HepG2 (cell line): ENCODE results near the gene RAB15. TPM values are rescaled to one million over a fixed set of nuclear protein-coding genes. Genes with fewer than 3 reads are reported as not detected.

Source experiments
- ATAC-seq: fragments of 200-7000 bp; cut with Tn5 transposase; 3 replicates; pipeline ENCODE4 v1.9.1; 2020; ENCODE audit warnings: mild to moderate bottlenecking, moderate library complexity
- BruUV-seq: library from RNA; stranded (reverse); fragments of 400-500 nt; replicated peaks from 2 replicates; lab custom pipeline; 2021; lab: Mats Ljungman, UMichigan
- CTCF ChIA-PET: fragments of 300-600 bp; formaldehyde crosslinking; extraction: SDS; loops from one replicate; lab custom pipeline; 2021; ENCODE audit warnings: low total read pairs, inconsistent platforms, low intra/inter-chr PET ratio; lab: Yijun Ruan, JAX
- POLR2A ChIA-PET: fragments of 350-600 bp; sonication (Branson Sonifier 250); formaldehyde crosslinking; loops from one replicate; lab custom pipeline; 2020; ENCODE audit warnings: antibody characterized with exemption, inconsistent platforms; lab: Yijun Ruan, JAX
- DNase-seq: peaks from one replicate; pipeline ENCODE4 v3.0.0-alpha.2; 2015; ENCODE audit warnings: low spot score
- FAIRE-seq: peaks from 3 replicates; lab custom pipeline; 2011; peaks lifted over from hg19 to GRCh38; lab: Jason Lieb, UNC
- H2AFZ ChIP-seq: one replicate; pipeline ENCODE4 v1.6.1; 2011; ENCODE audit warnings: low read length, inconsistent platforms
- H3K27ac ChIP-seq: fragments of 300-600 bp; 3 replicates; pipeline ENCODE4 v1.8.0; 2011; ENCODE audit warnings: mixed run types, mild to moderate bottlenecking, mixed read lengths, low read length, inconsistent platforms; ENCODE audit not compliant: insufficient read depth; ENCODE audit errors: extremely low read length
- H3K27me3 ChIP-seq, 2 experiments: fragments of 200-600 bp in 1 of 2; 2 replicates in 1 of 2; 3 replicates in 1 of 2; pipeline versions ENCODE4 v1.6.0 to v1.8.0; 2011; ENCODE audit warnings: low read length in 2 of 2, mild to moderate bottlenecking in 2 of 2, moderate library complexity in 2 of 2, inconsistent platforms in 1 of 2; ENCODE audit not compliant: insufficient read depth in 2 of 2, control insufficient read depth in 1 of 2
- H3K36me3 ChIP-seq, 2 experiments: fragments of 200-600 bp in 1 of 2; replicated peaks in 1 of 2; 2 replicates in 1 of 2; 3 replicates in 1 of 2; pipeline versions ENCODE4 v1.5.1 to v1.8.0; 2011; ENCODE audit warnings: low read length in 2 of 2, inconsistent platforms in 1 of 2; ENCODE audit not compliant: insufficient read depth in 2 of 2, control insufficient read depth in 1 of 2
- H3K4me1 ChIP-seq: 2 replicates; pipeline ENCODE4 v1.5.1; 2012; ENCODE audit warnings: low read length, inconsistent platforms; ENCODE audit not compliant: insufficient read depth
- H3K4me2 ChIP-seq: 2 replicates; pipeline ENCODE4 v1.6.0; 2011; ENCODE audit warnings: low read depth, low read length, inconsistent platforms
- H3K4me3 ChIP-seq, 3 experiments: fragments of 200-600 bp in 1 of 3; sonication (generic), shearing (Covaris generic) in 1 of 3; replicated peaks in 1 of 3; 2 replicates each; pipeline ENCODE4 v1.5.1; 2011 to 2016; ENCODE audit warnings: low read length in 3 of 3, inconsistent platforms in 2 of 3, low read depth in 2 of 3, mild to moderate bottlenecking in 2 of 3, control low read depth in 1 of 3, mixed read lengths in 1 of 3; ENCODE audit not compliant: insufficient read depth in 1 of 3
- H3K79me2 ChIP-seq: one replicate; pipeline ENCODE4 v1.6.1; 2011; ENCODE audit warnings: low read length, inconsistent platforms; ENCODE audit not compliant: insufficient read depth
- H3K9ac ChIP-seq: 2 replicates; pipeline ENCODE4 v1.6.0; 2011; ENCODE audit warnings: mild to moderate bottlenecking, low read depth, low read length, inconsistent platforms; ENCODE audit not compliant: insufficient read depth
- H3K9me3 ChIP-seq: 2 replicates; pipeline ENCODE4 v1.5.1; 2012; ENCODE audit warnings: mild to moderate bottlenecking, low read length
- H4K20me1 ChIP-seq: 2 replicates; pipeline ENCODE4 v1.6.0; 2011; ENCODE audit warnings: inconsistent platforms, mild to moderate bottlenecking, low read length, moderate library complexity; ENCODE audit not compliant: insufficient read depth
- ARNT ChIP-seq: fragments of 450-650 bp; IDR thresholded peaks from 2 replicates; pipeline ENCODE4 v1.6.1; 2017
- CCAR2 ChIP-seq: fragments of 200-400 bp; formaldehyde crosslinking; optimal IDR thresholded peaks from 2 replicates; pipeline ENCODE3; 2018; ENCODE audit warnings: low read depth, mild to moderate bottlenecking, low read length, moderate library complexity
- GMEB1 ChIP-seq: sonication (generic); formaldehyde crosslinking; IDR thresholded peaks from 2 replicates; pipeline ENCODE4 v1.5.1; 2020; ENCODE audit warnings: missing genetic modification reagents, mild to moderate bottlenecking, borderline replicate concordance
- GZF1 ChIP-seq: sonication (generic); formaldehyde crosslinking; IDR thresholded peaks from 2 replicates; pipeline ENCODE4 v1.5.1; 2020; ENCODE audit warnings: mild to moderate bottlenecking, missing genetic modification reagents
- HOMEZ ChIP-seq: IDR thresholded peaks from 2 replicates; pipeline ENCODE4 v1.6.1; 2016; ENCODE audit warnings: low read depth
- NCOA1 ChIP-seq: sonication (generic); formaldehyde crosslinking; IDR thresholded peaks from 2 replicates; pipeline ENCODE4 v1.9.0; 2021; ENCODE audit warnings: missing genetic modification reagents
- NFE2L2 ChIP-seq: fragments of 150-350 bp; IDR thresholded peaks from 2 replicates; pipeline ENCODE4 v1.6.1; 2014; ENCODE audit warnings: low read length
- RBM39 ChIP-seq: fragments of 200-400 bp; formaldehyde crosslinking; IDR thresholded peaks from one replicate; pipeline ENCODE4 v1.6.1; 2018; ENCODE audit warnings: antibody characterized with exemption, mild to moderate bottlenecking, low read depth, low read length; ENCODE audit not compliant: poor library complexity, severe bottlenecking
- REST ChIP-seq, 2 experiments: IDR thresholded peaks; 2 replicates each; pipeline ENCODE4 v1.6.1; 2011 to 2012; ENCODE audit warnings: low read length in 2 of 2, borderline replicate concordance in 1 of 2, low read depth in 1 of 2, mild to moderate bottlenecking in 1 of 2, moderate library complexity in 1 of 2
- RFX5 ChIP-seq: IDR thresholded peaks from 2 replicates; pipeline ENCODE4 v1.6.1; 2011; ENCODE audit warnings: low read depth, low read length, improper control_type of control experiment
- TEAD3 ChIP-seq: optimal IDR thresholded peaks from 2 replicates; pipeline ENCODE3; 2016; ENCODE audit warnings: borderline replicate concordance
- ZFP90 ChIP-seq: sonication (generic); formaldehyde crosslinking; IDR thresholded peaks from 2 replicates; pipeline ENCODE4 v1.8.0; 2022; ENCODE audit warnings: missing genetic modification reagents, mild to moderate bottlenecking, inconsistent platforms, borderline replicate concordance
- ZNF33A ChIP-seq: sonication (generic); formaldehyde crosslinking; IDR thresholded peaks from 2 replicates; pipeline ENCODE4 v1.5.1; 2020; ENCODE audit warnings: missing genetic modification reagents, mild to moderate bottlenecking, moderate library complexity, borderline replicate concordance
- ZNF414 ChIP-seq: sonication (generic); formaldehyde crosslinking; IDR thresholded peaks from 2 replicates; pipeline ENCODE4 v1.5.0; 2020; ENCODE audit warnings: missing genetic modification reagents
- ZNF496 ChIP-seq: sonication (generic); formaldehyde crosslinking; IDR thresholded peaks from 2 replicates; pipeline ENCODE4 v1.8.1; 2023; ENCODE audit warnings: mild to moderate bottlenecking, moderate library complexity, missing genetic modification reagents; ENCODE audit not compliant: insufficient replicate concordance
- ZNF704 ChIP-seq: sonication (generic); formaldehyde crosslinking; IDR thresholded peaks from 2 replicates; pipeline ENCODE4 v1.8.1; 2023; ENCODE audit warnings: mild to moderate bottlenecking, inconsistent platforms, moderate library complexity, missing genetic modification reagents, borderline replicate concordance
- WGBS: methylation state at CpG from one replicate; pipeline ENCODE4 v1.1.6; 2017; ENCODE audit warnings: low lambda C conversion rate; 5-methylcytosine and 5-hydroxymethylcytosine counted together
- in situ Hi-C: cut with HindIII; loops from 2 replicates; pipeline ENCODE4 v1.10.0; 2017; ENCODE audit warnings: low pct_unique_long_range_greater_than_20kb; ENCODE audit not compliant: extremely low pct_ligation_motif_present
- intact Hi-C: fragments of 100-400 bp; cut with micrococcal nuclease; formaldehyde crosslinking; loops from one replicate; pipeline ENCODE4 v1.10.0; 2022; ENCODE audit not compliant: unreplicated experiment
- polyA plus RNA-seq, 8 experiments: library from polyadenylated mRNA; depleted of rRNA in 3 of 8; stranded (reverse) in 7 of 8; unstranded in 1 of 8; fragments of >200 nt; fragmentation: Illumina TruSeq in 4 of 8; extraction: Trizol in 4 of 8; gene quantifications; 2 replicates each; pipeline versions ENCODE4 v1.2.1 to v1.2.3, GENCODE V29; 2011 to 2016; ENCODE audit warnings: low read depth in 4 of 8, missing spikeins in 1 of 8, mixed read lengths in 1 of 8; ENCODE audit not compliant: insufficient read depth in 1 of 8
- total RNA-seq, 5 experiments: library from RNA; depleted of rRNA; stranded (reverse); fragments of >200 nt; fragmentation: Illumina TruSeq; extraction: Trizol; gene quantifications; 2 replicates each; pipeline ENCODE4 v1.2.3, GENCODE V29; 2016; ENCODE audit warnings: low read depth in 1 of 5

RAB15 gene
- total and polyA plus RNA-seq, 2 of the 13 experiments (the other 11 are each of a cell fraction or from before 2014, with no cell fraction given) = 7.4 to 18.5 TPM

GRCh38 chr14:64958743-64959142, 13.4 kb downstream of the RAB15 start:
- Histone ChIP-seq H3K79me2 (no peaks in the 10 kb centered on the region), H3K27me3 (no peaks in the 10 kb centered on the region), H3K27ac (no peak overlapping the region), H3K36me3 (no peaks in the 10 kb centered on the region; a peak in 1 of 5 replicates), H3K9ac (no peak overlapping the region), H3K9me3 (no peaks in the 10 kb centered on the region), H3K4me2 (no peak overlapping the region), H4K20me1 (no peaks in the 10 kb centered on the region), H3K4me3 (no peak overlapping the region), H2AFZ (no peak overlapping the region), H3K4me1 (peaks cover 21% of the 10 kb centered on the region)
- ChIA-PET CTCF (no interaction called here), POLR2A (interaction anchor here (2.5 kb wide), 1 partner anchor 28 kb away, joined by 9 read pairs; the partner anchor contains the start of gene FNTB)
- ATAC-seq = no peak
- intact Hi-C loops = no loop called here
- in situ Hi-C loops = no loop called here
- no peak for FAIRE-seq
- BruUV-seq = no TSS peak
- WGBS = 97% methylated on average over 5 of the region's 5 CpGs
- no peak for DNase-seq
- TF ChIP-seq GMEB1 (CRISPR knock-in tag) (no peak), ZNF33A (CRISPR knock-in tag) (no peak), NCOA1 (no peak), ZFP90 (CRISPR knock-in tag) (no peak), TEAD3 (no peak), GZF1 (CRISPR knock-in tag) (no peak), ZNF496 (CRISPR knock-in tag) (no peak), REST (IDR thresholded peaks at IDR 0.05; ENCODE audit: borderline replicate concordance in 1 of 2, low read depth in 1 of 2, low read length in 2 of 2) (no peak), RFX5 (no peak), ZNF704 (CRISPR knock-in tag) (no peak), HOMEZ (no peak), ARNT (no peak), CCAR2 (no peak), NFE2L2 (no peak), RBM39 (no peak), ZNF414 (CRISPR knock-in tag) (no peak)
